ENCODE data around the gene KIAA0753.
A peak's percentile ranks its signal among the peaks of the same experiment; 100 is the strongest.
"Not testable (repeated sequence)": the region's sequence is repeated elsewhere in the genome, so short reads cannot be mapped to it uniquely, and the experiment has no call there.

KIAA0753 gene

DNA sequence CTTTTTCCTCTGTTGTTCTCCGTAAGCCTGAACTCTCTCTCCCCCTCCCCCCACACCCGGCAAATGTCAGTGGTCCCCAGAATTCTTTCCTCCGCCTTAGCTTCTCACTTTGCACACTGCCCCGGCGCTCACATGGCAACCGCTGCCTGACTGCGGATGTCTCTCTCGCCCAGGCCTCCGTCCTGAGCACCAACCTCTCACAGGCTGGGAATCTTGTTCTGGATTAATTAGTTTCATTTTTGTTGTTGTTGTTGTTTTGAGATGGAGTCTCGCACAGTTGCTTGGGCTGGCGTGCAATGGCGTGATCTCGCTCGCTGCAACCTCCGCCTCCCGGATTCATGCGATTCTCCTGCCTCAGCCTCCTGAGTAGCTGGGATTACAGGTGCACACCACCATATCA, 27.7 kb upstream of the KIAA0753 start:
- DNase-seq, result no peak

DNA sequence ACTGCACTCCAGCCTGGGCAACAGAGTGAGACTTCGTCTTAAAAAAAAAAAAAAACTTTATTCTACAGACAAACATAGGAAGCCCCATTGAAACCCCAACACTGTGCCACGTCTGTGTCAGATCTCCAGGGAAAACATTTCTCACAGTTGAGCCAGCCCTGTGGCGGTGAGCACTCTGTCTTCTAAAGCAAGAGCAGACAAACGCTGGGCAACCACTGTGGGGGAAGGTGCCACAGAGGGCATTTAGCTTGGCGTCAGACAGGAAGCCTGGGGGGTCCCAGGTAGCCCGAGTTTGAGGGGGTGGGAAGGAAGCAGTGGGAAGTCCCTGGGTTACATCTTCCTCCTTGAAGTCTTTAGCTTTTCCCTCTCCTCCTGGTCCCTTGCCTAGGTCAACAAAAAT, 27.0 kb upstream of the KIAA0753 start:
- no peak for DNase-seq

DNA sequence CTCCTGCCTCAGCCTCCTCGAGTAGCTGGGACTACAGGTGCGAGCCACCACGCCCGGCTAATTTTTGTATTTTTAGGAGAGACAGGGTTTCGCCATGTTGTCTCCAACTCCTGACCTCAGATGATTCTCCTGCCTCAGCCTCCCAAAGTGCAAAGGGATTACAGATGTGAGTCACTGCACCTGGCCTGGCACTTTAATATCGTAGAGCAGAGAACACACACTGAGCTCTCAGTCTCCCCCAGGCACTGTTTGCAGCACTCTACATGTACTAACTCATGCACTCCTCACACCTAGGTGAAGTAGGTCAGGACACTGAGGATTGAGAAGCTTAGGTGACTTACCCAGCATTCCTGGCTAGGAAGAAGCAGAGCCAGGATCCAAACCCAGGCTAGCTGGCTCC, 26.0 kb upstream of the KIAA0753 start:
- DNase-seq, result no peak

DNA sequence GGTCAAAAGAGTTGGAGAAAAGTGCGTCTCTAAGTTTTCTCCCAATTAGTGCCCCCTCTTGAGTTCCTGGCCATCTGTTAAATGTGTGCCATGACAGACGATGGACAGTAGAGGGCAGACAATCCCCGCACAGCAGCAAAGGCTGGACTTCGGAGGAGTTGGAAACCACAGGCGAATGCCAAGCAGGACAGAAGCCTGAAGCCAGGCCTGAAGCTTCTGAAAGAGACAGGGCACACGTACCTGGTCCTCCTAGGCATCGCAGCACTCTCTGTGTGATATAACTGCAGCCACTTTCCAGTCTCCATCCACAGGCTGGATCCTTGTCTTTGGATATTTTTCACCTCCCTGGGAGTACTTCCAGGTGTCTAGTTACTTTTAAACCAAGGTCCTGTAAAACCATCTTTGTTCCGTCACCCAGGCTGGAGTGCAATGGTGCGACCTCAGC, 25.6 kb upstream of the KIAA0753 start:
- DNase-seq, result peak; percentile 6

DNA sequence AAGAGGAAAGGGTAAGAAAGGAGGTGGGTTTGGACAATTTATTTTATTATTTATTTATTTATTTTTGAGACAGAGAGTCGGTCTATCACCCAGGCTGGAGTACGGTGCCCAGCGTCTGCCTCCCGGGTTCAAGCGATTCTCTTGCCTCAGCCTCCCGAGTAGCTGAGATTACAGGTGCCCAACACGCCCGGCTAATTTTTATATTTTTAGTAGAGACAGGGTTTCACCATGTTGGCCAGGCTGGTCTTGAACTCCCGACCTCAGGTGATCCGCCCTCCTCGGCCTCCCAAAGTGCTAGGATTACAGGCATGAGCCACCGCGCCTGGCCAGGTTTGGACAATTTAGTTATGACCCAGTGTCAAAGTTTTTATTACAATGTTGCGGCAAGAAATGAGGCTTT, 22.7 kb upstream of the KIAA0753 start:
- not testable (repeated sequence) for DNase-seq

DNA sequence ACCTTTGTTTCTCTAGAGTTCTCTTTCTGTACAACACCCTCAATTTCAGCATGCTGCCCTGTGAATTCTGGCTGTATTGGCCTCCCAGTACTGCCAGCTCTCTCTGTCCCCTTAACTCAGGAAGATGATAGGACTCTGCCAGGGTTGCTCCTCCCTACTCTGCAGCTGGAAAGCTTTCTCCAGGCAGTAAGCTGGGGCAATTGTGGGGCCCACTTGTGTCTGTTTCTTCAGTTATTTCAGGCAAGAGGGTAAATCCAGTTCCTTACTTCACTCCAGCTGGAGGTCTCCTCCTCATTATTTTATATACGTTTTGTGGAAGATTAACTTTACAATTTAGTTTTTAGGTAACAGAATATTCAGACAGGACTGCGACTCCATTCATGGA, 20.9 kb upstream of the KIAA0753 start:
- no peak for DNase-seq

DNA sequence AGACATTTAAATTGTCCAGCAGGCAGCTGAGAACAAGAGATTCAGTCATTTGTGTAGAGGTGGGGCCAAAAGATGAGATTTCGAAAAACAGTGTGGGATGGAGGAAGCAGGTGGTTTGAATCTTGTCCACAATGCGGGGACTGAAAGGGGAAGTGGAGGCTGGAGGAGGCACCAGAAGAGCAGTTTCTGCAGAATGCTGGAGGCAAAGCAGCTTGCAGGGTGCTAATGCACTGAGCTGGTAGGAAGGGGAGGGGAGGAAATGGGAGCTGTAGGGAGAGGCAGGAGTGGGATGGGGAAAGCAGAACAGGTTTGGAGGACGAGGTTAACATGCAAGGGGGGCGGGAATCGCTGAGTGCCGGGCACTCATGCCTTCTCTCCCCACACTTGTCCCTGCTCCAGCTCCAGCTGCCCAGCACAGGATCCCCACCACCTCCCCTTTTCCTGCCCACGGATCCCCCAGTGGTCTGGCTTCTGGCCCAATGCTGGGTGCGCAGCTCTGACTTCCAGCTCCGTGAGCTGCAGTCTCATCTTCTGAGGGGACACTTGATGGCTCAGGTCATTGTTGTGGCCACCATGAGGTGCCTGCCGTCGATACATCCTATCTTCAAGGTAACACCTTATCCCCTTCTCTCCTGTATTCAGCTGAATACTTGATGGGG, 20.4 kb upstream of the KIAA0753 start:
- no peak for DNase-seq

DNA sequence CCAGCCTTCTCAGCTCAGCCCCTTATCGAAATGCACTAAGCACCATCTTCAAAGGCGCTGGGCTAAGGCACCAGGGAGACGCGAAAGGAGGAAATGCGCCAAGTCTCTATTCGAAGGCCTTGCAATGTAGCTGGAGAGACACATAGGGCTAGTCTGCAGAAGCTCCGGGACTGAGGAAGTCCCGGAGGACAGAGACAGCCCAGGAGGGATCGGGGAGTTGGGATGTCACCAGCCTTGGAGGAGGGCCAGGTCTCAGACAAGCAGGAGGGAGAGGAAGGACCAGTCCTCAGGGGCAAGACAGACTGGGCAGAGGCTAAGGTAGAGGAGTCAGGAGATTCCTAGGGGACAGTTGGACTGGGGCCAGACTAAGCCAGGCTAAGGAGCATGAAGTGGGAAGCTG, 19.6 kb upstream of the KIAA0753 start:
- no peak for DNase-seq

DNA sequence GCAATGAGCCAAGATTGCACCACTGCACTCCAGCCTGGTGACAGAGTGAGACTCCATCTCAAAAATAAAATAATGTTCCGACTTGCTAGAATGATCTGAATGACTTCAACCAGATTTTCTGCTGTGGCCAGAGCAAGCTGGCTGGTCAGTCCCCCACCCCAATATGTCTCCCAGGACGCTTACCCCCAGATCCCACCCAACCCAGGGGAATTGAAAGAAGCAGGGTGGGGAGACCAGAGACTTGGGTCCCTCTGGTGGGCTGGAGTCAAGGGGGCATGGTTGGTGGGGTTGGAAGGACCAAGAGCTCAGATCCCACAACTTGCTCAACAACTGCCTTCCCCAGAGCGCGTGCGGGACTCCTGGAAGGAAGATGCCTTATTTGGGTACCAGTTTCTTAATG, 17.9 kb upstream of the KIAA0753 start:
- not testable (repeated sequence) for DNase-seq

DNA sequence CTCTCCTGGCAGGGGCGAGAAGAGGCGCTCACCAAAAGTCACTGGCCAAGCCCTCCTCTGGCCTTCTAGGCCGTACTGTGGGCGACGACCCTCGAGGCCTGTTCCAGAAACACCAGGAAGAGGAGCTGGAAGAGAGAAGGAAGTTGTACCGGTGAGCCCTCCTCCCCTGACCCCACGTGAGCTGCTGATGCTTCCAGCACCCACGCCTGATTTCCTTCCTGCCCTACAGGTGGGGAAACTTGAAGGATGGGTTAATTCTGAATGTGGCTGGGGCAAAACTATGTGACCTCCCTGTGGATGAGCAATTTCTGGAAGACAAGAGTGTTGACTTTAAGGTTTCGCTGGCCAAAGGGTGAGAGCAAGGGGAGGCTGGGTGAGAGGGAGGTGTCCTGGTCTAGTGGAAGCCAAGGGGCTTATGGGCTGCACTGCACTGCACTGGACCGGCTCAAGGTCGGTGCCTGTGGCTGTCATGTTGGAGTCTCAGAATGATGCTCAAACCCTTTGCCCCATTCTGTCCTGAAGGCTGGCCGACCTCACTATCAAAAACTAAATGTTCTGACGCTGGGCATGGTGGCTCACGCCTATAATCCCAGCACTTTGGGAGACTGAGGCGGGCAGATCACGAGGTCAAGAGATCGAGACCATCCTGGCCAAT, 17.2 kb upstream of the KIAA0753 start:
- no peak for DNase-seq

DNA sequence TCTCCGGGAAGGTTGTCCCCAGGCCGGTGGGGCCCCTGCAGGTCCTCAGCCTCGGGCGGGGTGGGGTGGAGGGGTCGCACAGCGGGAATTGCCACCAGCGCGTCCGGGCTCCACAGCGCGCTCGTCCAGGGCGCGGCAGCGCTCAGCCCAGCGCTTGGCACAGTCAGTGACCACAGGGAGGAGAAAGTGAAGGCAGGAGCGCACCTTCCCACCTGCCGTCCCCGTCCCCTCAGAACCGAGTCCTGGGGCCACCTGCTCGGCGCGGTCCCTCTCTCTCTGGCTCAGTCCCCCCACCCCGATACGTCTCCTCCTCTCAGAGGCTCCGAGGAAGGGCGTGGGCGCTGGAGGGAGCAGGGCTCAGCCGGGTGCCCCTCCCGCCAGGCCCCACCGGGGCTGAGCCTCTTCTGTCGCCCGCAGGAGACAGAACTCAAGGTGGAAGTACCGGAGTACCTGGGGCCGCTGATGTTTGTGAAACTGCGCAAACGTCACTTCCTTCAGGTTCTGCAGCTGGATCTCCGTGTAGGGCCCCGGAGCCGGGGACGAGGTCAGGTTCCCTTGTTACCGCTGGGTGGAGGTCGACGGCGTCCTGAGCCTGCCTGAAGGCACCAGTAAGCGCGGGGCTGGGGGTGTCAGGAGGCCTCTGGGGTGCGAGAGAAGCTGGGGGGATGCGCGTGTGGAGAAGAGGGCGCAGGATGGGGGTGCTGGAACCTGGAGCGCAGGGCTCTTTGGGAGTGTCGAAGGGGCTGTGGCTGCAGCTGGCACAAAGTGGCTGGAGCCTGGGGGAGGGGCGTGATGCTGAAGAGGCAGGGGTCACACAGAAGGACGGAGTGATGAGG, 16.5 kb upstream of the KIAA0753 start:
- DNase-seq, result not testable (repeated sequence)

DNA sequence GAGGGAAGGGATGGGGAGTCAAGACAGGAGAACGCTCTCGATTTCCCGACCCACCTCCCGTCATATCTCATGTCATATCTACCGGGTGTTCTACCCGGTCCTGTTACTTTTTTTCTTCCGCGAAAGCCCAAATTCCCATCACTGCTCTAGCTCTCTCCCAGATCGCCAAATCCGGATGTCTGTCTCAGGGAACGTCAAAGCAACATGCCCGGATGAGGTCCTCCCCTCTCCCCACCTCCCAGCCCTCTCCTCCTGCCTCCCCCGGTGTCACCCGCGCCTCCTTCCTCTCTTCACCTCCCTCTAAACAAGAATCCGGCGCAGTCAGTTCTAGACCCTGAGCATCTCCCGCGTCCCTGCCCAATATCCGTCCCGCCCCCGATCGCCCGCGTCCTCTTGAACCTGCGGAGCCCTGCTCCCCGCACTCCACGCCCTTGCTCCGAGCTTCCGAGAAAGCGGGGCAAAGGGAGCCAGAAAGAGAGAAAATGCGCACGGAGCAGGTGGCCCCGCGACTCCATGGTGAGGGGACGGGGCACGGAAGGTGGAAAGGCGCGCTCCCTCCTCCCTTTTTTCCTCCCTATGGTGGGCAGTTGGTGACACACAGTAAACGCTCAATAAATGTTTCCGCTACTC, 15.3 kb upstream of the KIAA0753 start:
- DNase-seq, result not testable (repeated sequence)

DNA sequence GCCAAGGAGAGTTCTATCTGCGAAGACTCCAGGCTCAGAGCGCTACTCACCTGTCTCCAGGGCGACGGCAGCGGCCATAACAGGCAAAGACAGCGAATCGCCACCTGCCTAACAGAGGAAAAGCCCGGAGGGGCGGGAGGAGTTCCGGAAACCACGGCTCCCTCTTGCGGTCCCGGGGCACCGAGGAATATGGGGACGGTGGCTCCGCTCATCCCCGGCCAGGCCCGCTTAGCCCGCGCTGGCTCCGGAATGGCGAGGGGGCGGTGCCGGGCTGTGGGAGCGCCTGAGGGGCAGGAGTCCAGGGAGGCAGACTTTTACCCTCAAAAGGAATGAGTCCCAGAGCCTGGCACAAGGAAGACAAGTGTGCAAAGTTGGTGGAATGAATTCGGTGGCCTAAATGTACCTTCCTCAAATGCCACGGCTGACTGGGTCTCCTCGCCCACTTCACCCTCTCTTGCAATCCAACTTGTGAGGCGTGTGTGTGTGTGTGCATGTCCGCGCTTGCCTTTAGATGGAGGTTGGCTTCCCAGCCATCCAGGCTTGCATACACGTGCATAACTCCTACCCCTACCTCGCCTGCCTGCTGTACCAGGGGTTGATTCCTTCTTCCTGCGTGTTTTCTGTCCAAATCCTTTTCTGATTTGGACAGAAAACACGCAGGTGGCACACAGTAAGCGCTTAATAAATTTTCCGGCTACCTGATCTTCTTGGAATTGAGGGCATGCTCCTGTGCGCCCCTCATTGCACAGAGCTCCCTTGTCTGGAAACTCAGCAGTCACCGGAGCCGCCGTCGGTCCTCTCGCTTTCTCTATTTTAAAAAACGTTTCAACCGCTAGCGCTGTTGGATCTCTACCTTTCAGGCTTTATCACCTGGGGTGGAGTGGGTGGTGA, 14.6 kb upstream of the KIAA0753 start:
- no peak for DNase-seq

DNA sequence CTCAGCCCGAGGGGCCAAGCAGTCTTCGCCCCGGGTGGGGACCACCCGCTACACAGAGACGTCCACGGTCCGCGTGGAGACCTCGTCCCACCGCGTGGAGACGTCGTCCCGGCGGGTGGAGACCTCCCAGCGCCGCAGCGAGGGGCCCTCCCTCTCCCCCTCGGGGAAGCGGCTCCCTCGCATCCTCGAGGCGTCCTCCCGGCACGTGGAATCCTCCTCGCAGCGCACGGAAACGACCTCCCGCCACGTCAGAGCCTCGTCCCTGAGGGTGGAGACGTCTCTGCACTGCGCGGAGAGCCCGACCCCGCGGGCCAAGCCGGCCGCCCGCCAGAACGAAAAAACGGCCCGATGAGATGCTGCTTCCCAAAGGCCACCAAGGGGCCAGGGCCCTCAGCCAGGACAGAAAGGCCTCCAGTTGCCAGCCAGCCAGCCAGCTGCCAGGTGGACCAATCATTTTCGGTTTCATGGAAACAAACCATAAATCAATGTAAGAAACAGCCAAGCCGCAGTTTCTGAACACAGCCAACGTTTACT, 11.5 kb upstream of the KIAA0753 start:
- no peak for DNase-seq

DNA sequence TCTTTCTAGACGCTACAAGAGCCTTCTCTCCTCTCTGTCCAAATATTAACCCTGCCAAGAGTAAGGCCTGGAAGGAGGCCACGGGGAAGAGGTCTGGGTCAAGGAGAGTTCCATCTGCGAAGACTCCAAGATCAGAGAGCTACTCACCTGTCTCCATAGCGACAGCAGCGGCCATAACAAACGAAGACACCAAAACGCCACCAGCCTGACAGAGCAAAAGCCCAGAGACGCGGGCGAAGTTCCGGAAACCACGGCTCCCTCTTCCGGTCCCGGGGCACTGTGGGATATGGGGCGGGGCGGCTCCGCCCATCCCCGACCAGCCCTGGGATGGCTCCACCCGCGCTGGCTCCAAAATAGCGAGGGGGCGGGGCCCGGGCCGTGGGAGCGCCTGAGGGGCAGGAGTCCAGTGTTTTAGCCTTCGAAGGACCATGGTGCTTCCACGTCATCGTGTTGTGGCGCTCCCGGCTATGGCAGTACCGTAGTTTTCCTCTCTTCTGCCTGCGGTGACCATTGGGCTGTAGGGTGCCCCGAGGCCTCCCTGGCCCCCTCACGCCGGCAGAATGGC, 10.9 kb upstream of the KIAA0753 start, which contains the start of the genes C17orf100 and MED31:
C17orf100 (plus strand) TSS at position 409 of the 565 bp plus-strand sequence; CDS start at position 561, 152 bp downstream.
MED31 (minus strand) TSS at position 252 of the 565 bp plus-strand sequence; CDS start at position 175, 77 bp downstream.
- DNase-seq, result peak; percentile 77

DNA sequence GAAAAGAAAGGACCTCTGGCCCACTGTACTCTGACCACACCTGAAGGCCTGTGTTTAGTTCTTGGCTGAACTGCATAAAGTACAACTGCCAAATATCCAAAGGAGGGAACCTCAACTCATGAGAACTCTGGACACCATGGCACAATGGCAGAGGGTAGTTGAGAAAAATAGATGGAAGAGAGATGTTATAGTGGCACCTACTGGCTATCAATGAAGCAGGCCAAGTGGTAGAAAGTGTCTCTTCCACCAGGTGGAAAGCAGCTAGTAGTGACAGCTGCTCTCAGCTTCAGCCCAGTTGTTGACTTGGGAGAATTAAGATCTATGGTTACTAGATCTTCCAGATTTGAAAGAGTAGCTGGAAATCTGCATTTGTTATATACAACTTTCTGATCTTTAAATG, 7.7 kb upstream of the KIAA0753 start:
- no peak for DNase-seq

DNA sequence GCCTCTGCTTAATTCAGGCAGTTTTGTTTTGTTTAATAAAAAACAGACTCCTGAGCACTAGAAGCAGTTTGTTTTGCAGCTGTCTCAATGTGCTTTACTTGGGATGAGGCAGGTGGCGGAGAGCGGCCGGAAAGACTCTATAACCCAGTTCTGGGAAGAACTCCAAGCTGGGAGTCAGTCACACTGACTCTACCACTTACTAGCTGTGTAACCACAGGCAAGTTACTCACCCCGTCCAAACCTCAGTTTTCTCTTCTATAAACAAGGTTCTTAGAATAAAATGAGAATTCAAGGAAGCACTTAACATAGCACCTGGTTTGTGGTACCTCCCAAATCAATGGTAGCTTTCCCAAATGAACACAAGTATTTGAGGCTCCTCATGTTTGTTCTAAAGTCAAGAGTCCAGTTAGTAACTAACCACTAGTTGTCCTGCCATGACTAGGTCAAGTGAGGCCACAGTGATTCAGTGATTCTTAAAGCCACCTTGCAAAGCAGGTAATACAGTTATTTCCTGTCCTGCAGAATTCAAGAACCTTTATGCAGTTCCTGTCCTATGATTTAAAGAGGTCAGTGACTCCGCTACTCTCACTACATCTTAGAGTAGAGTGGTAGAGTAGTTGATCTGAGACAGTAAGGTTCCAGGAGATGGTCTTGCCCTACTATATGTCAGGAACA, 3.1 kb upstream of the KIAA0753 start:
- DNase-seq, result no peak

DNA sequence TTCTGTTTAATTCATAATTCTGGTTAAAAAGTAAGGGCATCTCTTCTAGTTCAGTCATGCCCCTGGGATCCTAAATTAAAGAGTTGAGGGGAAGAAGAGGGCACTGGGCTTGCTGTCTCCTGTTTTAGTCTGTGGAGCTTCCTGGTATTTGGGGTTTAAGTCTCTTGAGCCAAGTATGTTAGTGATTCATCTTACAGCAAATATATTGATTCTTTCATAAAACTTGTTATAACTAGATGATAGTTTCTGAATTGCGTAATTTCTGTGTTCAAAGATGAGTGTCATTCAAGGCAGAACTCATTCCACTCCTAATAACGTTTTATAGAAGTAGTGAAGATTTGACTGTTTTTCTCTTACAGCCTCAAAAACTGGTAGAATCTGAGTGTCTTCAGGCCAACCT, 2.1 kb upstream of the KIAA0753 start:
- no peak for DNase-seq

DNA sequence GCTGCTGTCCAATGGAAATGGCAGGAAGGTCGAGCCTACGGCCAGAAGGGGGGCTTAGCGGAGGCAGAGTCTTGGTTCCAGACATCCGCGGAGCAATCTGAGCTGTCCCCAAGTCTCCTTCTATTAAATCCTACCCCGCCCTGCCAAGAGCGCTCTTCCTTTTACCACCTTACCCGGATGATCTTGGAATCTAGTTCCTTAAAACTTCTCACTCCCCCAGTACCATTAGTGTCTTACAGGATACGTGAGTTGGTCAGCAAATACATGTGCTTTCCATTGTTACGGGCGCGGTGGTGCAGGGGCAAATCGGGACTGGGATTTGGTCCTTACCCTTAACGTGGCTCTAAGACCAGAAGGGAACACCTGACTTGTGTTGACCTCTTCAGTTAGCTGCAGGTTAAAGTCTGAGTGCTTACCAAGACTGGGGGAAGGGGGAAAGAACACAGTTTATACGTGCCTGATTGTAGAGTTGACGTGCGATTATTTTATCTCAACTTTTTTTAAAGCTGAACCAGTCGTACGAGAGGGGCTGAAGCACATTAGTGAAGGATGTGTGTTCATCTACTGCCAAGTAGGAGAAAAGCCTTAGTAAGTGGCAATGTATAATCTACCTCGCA, 844 bp upstream of the KIAA0753 start:
- no peak for DNase-seq
